Neutrophil (primary cell): ENCODE measurements around the gene ANP32A.
A peak's percentile ranks its signal among the peaks of the same experiment; 100 is the strongest.

Experiments used
- H3K27ac ChIP-seq: fragments of 200-600 bp; sonication (generic); 2 replicates; pipeline ENCODE4 v1.5.1; 2016; ENCODE audit warnings: mild to moderate bottlenecking, moderate library complexity
- H3K27me3 ChIP-seq: fragments of 200-600 bp; sonication (generic); 2 replicates; pipeline ENCODE4 v1.6.0; 2016; ENCODE audit warnings: mild to moderate bottlenecking
- H3K36me3 ChIP-seq: fragments of 200-600 bp; sonication (generic); 2 replicates; pipeline ENCODE4 v1.5.1; 2017
- H3K4me1 ChIP-seq, 2 experiments: fragments of 200-600 bp in 1 of 2; sonication (generic) in 1 of 2; 1 replicate in 1 of 2; 2 replicates in 1 of 2; pipeline versions ENCODE4 v1.5.1 to v1.6.1; 2013 to 2016; ENCODE audit warnings: low read depth in 1 of 2, low read length in 1 of 2, mild to moderate bottlenecking in 1 of 2, moderate library complexity in 1 of 2; ENCODE audit not compliant: control insufficient read depth in 1 of 2, insufficient read depth in 1 of 2
- H3K4me3 ChIP-seq, 2 experiments: fragments of 200-600 bp in 1 of 2; sonication (generic) in 1 of 2; 1 replicate in 1 of 2; 2 replicates in 1 of 2; pipeline ENCODE4 v1.5.1; 2013 to 2016; ENCODE audit warnings: low read depth in 1 of 2, low read length in 1 of 2, mild to moderate bottlenecking in 1 of 2, moderate library complexity in 1 of 2
- H3K9me3 ChIP-seq: fragments of 200-600 bp; sonication (generic); 2 replicates; pipeline ENCODE4 v1.5.1; 2016
- CTCF ChIP-seq: fragments of 200-600 bp; sonication (generic); IDR thresholded peaks from 2 replicates; pipeline ENCODE4 v1.5.1; 2016; ENCODE audit warnings: antibody characterized with exemption

Gene ANP32A

GRCh38 chr15:68801572-68802148 lies 19.0 kb downstream of the ANP32A start:
- peaks cover 48 to 56% of the 10 kb centered on the region in 2 experiments for H3K4me1 ChIP-seq
- peaks cover 7% of the 10 kb centered on the region for H3K36me3 ChIP-seq
- no peak for TF ChIP-seq CTCF
- no peaks in the 10 kb centered on the region for H3K27me3 ChIP-seq
- H3K4me3 ChIP-seq, result no peak overlapping the region
- no peaks in the 10 kb centered on the region for H3K9me3 ChIP-seq
- peak overlapping the region; percentile 62 for H3K27ac ChIP-seq

- peaks cover 56 to 63% of the 10 kb centered on the region in 2 experiments for H3K4me1 ChIP-seq
- H3K36me3 ChIP-seq, result peaks cover 5% of the 10 kb centered on the region
- TF ChIP-seq CTCF, result no peak
- H3K4me3 ChIP-seq, result no peak overlapping the region
- H3K27me3 ChIP-seq, result no peaks in the 10 kb centered on the region
- H3K9me3 ChIP-seq, result no peaks in the 10 kb centered on the region
- peak overlapping the region; percentile 62 for H3K27ac ChIP-seq
Observed at GRCh38 chr15:68800875-68801274, 19.8 kb downstream of the ANP32A start.

GRCh38 chr15:68798346-68799094 lies 22.2 kb downstream of the ANP32A start:
- H3K4me1 ChIP-seq, result peaks cover 80 to 87% of the 10 kb centered on the region in 2 experiments
- H3K27ac ChIP-seq, result peak overlapping the region; percentile 92
- H3K4me3 ChIP-seq, result no peak overlapping the region
- no peaks in the 10 kb centered on the region for H3K9me3 ChIP-seq
- TF ChIP-seq CTCF, result no peak
- no peaks in the 10 kb centered on the region for H3K36me3 ChIP-seq
- no peaks in the 10 kb centered on the region for H3K27me3 ChIP-seq

GRCh38 chr15:68797599-68798345 lies 22.9 kb downstream of the ANP32A start:
- Histone ChIP-seq H3K4me3 (no peak overlapping the region), H3K27me3 (no peaks in the 10 kb centered on the region), H3K4me1 (peaks cover 81 to 88% of the 10 kb centered on the region in 2 experiments), H3K36me3 (no peaks in the 10 kb centered on the region), H3K9me3 (no peaks in the 10 kb centered on the region), H3K27ac (peak overlapping the region; percentile 92)
- TF ChIP-seq CTCF, result no peak

GRCh38 chr15:68797191-68797590 lies 23.5 kb downstream of the ANP32A start:
- H3K4me1 ChIP-seq, result peaks cover 83 to 88% of the 10 kb centered on the region in 2 experiments
- H3K27ac ChIP-seq, result peak overlapping the region; percentile 92
- no peak for TF ChIP-seq CTCF

More at GRCh38 chr15:68797191-68797590, 23.5 kb downstream of the ANP32A start:
- H3K4me3 ChIP-seq, result no peak overlapping the region
- no peaks in the 10 kb centered on the region for H3K9me3 ChIP-seq
- no peaks in the 10 kb centered on the region for H3K27me3 ChIP-seq
- no peaks in the 10 kb centered on the region for H3K36me3 ChIP-seq
